Measurements from ENCODE around the gene SEBOX.

SEBOX gene

DNA sequence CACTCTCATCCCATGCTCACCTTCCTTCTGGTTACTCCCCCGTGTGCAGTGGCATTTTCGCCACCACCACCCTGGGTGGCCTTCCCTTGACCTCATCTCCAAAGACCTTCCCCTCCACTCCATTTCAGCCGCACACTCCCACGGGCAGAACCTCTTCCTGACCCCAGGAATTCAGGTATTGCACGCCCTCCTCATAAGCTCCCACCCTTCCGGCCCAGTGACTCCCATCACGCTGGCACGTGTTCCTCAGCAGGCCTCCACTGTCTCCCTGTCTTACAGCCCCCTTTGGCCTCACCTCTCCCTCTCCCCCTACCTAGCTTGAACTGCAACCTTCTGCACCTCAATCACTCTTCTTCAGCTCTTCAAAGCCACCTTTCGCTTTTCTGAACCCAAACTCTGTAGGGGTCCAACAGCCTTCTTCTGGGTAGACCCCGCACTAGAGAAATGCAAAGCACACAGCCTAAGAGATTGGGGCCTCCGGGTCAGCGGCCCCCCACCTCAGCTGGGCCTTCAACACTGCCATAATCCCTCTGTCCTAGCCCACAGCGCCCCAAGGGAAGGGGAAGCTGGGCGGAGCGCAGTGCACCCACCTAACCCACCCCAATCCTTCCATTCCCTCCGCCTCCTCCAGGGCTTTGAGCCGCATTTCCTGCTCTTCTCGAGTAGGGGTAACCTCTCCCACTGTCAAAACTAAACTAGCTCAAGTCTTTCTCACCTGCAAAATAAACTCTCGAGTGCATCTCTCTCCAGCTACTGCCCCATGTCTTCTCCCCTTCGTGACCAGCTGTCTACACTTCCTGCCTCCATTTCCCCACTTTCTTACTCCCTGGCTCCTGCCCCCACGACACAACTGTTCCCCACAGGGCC, 47.7 kb downstream of the SEBOX start (continued):
- TF ChIP-seq, protein P1, sequence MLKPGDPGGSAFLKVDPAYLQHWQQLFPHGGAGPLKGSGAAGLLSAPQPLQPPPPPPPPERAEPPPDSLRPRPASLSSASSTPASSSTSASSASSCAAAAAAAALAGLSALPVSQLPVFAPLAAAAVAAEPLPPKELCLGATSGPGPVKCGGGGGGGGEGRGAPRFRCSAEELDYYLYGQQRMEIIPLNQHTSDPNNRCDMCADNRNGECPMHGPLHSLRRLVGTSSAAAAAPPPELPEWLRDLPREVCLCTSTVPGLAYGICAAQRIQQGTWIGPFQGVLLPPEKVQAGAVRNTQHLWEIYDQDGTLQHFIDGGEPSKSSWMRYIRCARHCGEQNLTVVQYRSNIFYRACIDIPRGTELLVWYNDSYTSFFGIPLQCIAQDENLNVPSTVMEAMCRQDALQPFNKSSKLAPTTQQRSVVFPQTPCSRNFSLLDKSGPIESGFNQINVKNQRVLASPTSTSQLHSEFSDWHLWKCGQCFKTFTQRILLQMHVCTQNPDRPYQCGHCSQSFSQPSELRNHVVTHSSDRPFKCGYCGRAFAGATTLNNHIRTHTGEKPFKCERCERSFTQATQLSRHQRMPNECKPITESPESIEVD (tag by site-specific recombination; IDR thresholded peaks at IDR 0.05): no peak

DNA sequence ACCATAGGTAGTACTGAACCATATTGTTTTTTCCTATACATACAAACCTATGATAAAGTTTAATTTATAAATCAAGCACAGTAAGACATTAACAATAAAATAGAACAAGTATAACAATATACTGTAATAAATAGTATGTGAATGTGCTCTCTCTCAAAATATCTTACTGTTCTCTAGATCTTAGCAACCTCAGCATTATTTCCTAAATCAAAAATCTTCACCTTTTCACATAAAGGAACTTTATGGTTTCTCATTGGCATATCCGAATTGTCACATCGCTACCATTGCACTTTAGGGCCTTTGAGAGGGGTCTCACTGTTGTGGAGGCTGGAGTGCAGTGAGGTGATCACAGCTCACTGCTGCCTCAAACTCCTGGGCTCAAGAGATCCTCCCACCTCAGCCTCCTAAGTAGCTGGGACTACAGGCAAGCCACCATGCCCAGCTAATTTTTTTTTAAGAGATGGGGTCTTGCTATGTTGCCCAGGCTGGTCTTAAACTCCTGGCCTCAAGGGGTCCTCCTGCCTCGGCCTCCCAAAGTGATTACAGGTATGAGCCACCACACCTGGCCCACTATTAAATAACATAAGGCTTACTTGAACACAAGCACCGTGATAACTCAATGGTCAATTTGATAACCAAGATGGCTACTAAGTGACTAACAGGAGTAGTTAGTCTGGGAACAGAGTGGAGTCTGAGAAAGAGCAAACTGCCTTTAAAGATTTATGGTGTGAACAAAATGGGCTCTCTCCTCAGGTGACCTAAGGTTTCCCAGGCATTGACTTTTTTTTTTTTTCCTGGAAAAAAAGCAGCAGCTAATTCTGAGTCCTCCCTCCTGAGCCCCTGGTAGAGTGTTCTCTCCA, 48.9 kb downstream of the SEBOX start:
- Histone ChIP-seq H3K27ac (ENCODE audit: extremely low read depth, low read depth, low read length) (no peak overlapping the region), H3K9me3 (ENCODE audit: control insufficient read depth, insufficient read depth, low read depth, low read length) (no peaks in the 10 kb centered on the region), H3K36me3 (ENCODE audit: control insufficient read depth in 2 of 2, insufficient read depth in 1 of 2, low read length in 2 of 2) (peaks cover 0 to 7% of the 10 kb centered on the region in 2 experiments; a peak in 1 of 3 replicates), H3K4me3 (ENCODE audit: low read depth, low read length) (no peak overlapping the region), H3K4me1 (ENCODE audit: control insufficient read depth, insufficient read depth, low read length) (peaks cover 7% of the 10 kb centered on the region)
- TF ChIP-seq ZNF121 (tag by site-specific recombination; IDR thresholded peaks at IDR 0.05): peak; percentile 90
- TF ChIP-seq ZNF292 (tag by site-specific recombination; IDR thresholded peaks at IDR 0.05; ENCODE audit: borderline replicate concordance, low read depth): no peak
- ChIA-PET POLR2A (no interaction called here), CTCF (interaction anchor here (0.7 kb wide), 1 partner anchor 66 kb away, joined by 3 read pairs; no protein-coding TSS in a partner anchor)

DNA sequence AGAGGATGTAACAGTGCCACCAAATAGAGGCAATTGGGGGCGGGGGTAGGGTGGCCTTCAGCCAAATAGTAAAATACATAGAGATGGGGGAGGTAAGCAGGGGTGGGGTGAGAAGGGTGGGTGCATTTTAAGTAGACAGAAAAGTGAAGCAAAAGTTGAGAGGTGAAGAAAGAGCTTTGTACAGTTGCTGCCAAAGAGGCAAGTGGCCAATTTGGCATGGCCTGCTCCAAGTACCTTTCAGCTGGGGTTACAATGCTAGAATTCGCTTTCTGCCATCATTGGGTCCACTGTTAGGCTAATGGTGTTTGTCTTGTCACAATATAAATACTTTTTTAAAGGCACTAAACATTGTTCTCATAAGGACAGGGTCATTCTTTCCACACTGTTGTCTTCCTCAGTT, 51.2 kb downstream of the SEBOX start:
- Histone ChIP-seq H3K27ac (ENCODE audit: extremely low read depth, low read depth, low read length) (no peak overlapping the region), H3K4me1 (ENCODE audit: control insufficient read depth, insufficient read depth, low read length) (peaks cover 4% of the 10 kb centered on the region), H3K9me3 (ENCODE audit: control insufficient read depth, insufficient read depth, low read depth, low read length) (no peaks in the 10 kb centered on the region), H3K4me3 (ENCODE audit: low read depth, low read length) (no peak overlapping the region), H3K36me3 (ENCODE audit: control insufficient read depth in 2 of 2, insufficient read depth in 1 of 2, low read length in 2 of 2) (no peaks in the 10 kb centered on the region)
- ChIA-PET CTCF (interaction anchor here (0.6 to 1.3 kb wide), 2 partner anchors 62 to 388 kb away, joined by 3 to 4 read pairs; no protein-coding TSS in a partner anchor), POLR2A (no interaction called here)
- TF ChIP-seq ZNF2 (tag by site-specific recombination; IDR thresholded peaks at IDR 0.05) (no peak), ZSCAN23 (tag by site-specific recombination; IDR thresholded peaks at IDR 0.05) (no peak), ZNF624 (tag by site-specific recombination; IDR thresholded peaks at IDR 0.05) (no peak), ZNF248 (tag by site-specific recombination; IDR thresholded peaks at IDR 0.05) (no peak), GLI2 (tag by site-specific recombination; IDR thresholded peaks at IDR 0.05; ENCODE audit: borderline replicate concordance, low read depth) (no peak), KLF16 (tag by site-specific recombination; IDR thresholded peaks at IDR 0.05) (no peak)
- TF ChIP-seq, protein P2, sequence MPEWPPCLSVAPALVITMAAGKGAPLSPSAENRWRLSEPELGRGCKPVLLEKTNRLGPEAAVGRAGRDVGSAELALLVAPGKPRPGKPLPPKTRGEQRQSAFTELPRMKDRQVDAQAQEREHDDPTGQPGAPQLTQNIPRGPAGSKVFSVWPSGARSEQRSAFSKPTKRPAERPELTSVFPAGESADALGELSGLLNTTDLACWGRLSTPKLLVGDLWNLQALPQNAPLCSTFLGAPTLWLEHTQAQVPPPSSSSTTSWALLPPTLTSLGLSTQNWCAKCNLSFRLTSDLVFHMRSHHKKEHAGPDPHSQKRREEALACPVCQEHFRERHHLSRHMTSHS (tag by site-specific recombination; IDR thresholded peaks at IDR 0.05): no peak
- TF ChIP-seq, protein P3, sequence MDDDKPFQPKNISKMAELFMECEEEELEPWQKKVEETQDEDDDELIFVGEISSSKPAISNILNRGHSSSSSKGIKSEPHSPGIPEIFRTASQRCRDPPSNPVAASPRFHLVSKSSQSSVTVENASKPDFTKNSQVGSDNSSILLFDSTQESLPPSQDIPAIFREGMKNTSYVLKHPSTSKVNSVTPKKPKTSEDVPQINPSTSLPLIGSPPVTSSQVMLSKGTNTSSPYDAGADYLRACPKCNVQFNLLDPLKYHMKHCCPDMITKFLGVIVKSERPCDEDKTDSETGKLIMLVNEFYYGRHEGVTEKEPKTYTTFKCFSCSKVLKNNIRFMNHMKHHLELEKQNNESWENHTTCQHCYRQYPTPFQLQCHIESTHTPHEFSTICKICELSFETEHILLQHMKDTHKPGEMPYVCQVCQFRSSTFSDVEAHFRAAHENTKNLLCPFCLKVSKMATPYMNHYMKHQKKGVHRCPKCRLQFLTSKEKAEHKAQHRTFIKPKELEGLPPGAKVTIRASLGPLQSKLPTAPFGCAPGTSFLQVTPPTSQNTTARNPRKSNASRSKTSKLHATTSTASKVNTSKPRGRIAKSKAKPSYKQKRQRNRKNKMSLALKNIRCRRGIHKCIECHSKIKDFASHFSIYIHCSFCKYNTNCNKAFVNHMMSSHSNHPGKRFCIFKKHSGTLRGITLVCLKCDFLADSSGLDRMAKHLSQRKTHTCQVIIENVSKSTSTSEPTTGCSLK (tag by site-specific recombination; IDR thresholded peaks at IDR 0.05): no peak
- TF ChIP-seq, protein P4, sequence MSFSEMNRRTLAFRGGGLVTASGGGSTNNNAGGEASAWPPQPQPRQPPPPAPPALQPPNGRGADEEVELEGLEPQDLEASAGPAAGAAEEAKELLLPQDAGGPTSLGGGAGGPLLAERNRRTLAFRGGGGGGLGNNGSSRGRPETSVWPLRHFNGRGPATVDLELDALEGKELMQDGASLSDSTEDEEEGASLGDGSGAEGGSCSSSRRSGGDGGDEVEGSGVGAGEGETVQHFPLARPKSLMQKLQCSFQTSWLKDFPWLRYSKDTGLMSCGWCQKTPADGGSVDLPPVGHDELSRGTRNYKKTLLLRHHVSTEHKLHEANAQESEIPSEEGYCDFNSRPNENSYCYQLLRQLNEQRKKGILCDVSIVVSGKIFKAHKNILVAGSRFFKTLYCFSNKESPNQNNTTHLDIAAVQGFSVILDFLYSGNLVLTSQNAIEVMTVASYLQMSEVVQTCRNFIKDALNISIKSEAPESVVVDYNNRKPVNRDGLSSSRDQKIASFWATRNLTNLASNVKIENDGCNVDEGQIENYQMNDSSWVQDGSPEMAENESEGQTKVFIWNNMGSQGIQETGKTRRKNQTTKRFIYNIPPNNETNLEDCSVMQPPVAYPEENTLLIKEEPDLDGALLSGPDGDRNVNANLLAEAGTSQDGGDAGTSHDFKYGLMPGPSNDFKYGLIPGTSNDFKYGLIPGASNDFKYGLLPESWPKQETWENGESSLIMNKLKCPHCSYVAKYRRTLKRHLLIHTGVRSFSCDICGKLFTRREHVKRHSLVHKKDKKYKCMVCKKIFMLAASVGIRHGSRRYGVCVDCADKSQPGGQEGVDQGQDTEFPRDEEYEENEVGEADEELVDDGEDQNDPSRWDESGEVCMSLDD (tag by site-specific recombination; IDR thresholded peaks at IDR 0.05): no peak
- TF ChIP-seq, protein P5, sequence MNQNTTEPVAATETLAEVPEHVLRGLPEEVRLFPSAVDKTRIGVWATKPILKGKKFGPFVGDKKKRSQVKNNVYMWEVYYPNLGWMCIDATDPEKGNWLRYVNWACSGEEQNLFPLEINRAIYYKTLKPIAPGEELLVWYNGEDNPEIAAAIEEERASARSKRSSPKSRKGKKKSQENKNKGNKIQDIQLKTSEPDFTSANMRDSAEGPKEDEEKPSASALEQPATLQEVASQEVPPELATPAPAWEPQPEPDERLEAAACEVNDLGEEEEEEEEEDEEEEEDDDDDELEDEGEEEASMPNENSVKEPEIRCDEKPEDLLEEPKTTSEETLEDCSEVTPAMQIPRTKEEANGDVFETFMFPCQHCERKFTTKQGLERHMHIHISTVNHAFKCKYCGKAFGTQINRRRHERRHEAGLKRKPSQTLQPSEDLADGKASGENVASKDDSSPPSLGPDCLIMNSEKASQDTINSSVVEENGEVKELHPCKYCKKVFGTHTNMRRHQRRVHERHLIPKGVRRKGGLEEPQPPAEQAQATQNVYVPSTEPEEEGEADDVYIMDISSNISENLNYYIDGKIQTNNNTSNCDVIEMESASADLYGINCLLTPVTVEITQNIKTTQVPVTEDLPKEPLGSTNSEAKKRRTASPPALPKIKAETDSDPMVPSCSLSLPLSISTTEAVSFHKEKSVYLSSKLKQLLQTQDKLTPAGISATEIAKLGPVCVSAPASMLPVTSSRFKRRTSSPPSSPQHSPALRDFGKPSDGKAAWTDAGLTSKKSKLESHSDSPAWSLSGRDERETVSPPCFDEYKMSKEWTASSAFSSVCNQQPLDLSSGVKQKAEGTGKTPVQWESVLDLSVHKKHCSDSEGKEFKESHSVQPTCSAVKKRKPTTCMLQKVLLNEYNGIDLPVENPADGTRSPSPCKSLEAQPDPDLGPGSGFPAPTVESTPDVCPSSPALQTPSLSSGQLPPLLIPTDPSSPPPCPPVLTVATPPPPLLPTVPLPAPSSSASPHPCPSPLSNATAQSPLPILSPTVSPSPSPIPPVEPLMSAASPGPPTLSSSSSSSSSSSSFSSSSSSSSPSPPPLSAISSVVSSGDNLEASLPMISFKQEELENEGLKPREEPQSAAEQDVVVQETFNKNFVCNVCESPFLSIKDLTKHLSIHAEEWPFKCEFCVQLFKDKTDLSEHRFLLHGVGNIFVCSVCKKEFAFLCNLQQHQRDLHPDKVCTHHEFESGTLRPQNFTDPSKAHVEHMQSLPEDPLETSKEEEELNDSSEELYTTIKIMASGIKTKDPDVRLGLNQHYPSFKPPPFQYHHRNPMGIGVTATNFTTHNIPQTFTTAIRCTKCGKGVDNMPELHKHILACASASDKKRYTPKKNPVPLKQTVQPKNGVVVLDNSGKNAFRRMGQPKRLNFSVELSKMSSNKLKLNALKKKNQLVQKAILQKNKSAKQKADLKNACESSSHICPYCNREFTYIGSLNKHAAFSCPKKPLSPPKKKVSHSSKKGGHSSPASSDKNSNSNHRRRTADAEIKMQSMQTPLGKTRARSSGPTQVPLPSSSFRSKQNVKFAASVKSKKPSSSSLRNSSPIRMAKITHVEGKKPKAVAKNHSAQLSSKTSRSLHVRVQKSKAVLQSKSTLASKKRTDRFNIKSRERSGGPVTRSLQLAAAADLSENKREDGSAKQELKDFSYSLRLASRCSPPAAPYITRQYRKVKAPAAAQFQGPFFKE (tag by site-specific recombination; IDR thresholded peaks at IDR 0.05; ENCODE audit: borderline replicate concordance): no peak
- TF ChIP-seq, protein P6, sequence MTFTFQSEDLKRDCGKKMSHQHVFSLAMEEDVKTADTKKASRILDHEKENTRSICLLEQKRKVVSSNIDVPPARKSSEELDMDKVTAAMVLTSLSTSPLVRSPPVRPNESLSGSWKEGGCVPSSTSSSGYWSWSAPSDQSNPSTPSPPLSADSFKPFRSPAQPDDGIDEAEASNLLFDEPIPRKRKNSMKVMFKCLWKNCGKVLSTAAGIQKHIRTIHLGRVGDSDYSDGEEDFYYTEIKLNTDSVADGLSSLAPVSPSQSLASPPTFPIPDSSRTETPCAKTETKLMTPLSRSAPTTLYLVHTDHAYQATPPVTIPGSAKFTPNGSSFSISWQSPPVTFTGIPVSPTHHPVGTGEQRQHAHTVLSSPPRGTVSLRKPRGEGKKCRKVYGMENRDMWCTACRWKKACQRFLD (tag by site-specific recombination; IDR thresholded peaks at IDR 0.05): no peak

Measured in HEK293 (cell line).